Left renal cortex interstitium (tissue), 4 donors: ENCODE data around the gene GAPVD1. TPM values are rescaled to one million over a fixed set of nuclear protein-coding genes. Genes with fewer than 3 reads are reported as not detected.

Source experiments
- polyA plus RNA-seq, 4 donors: library from polyadenylated mRNA; unstranded; fragments of 120-200 nt; gene quantifications; one replicate each; pipeline ENCODE4 v1.2.1, GENCODE V29; 2013; ENCODE audit not compliant: insufficient read length in 4 of 4

GAPVD1 gene
- polyA plus RNA-seq, 4 donors, result 23.2 to 38.2 (median 31.7) TPM

Other genes with a start within 250 kb of the GAPVD1 start
- gene SCAI, start 118.3 kb upstream of the GAPVD1 start, polyA plus RNA-seq, result 10 to 100 TPM in 3 of 4 donors, 1 to 10 TPM in 1; 6.7 to 15.7 (median 12.9) TPM
- gene PPP6C, start 72.0 kb upstream of the GAPVD1 start, polyA plus RNA-seq, result 10 to 100 TPM; 45.3 to 64.6 (median 53.3) TPM
- gene RABEPK, start 61.3 kb upstream of the GAPVD1 start, polyA plus RNA-seq, result 10 to 100 TPM; 20.5 to 23.0 (median 21.8) TPM
- 100 to 1,000 TPM; 352 to 413 (median 375) TPM for gene HSPA5, start 20.5 kb upstream of the GAPVD1 start, polyA plus RNA-seq